HG03064 (cell line): ENCODE measurements around the gene TUBGCP6.

Source experiments
- ATAC-seq: cut with Tn5 transposase; IDR thresholded peaks from one replicate; pipeline ENCODE4 v1.9.1; 2021; ENCODE audit warnings: low read depth; ENCODE audit not compliant: unreplicated experiment

Gene TUBGCP6

DNA sequence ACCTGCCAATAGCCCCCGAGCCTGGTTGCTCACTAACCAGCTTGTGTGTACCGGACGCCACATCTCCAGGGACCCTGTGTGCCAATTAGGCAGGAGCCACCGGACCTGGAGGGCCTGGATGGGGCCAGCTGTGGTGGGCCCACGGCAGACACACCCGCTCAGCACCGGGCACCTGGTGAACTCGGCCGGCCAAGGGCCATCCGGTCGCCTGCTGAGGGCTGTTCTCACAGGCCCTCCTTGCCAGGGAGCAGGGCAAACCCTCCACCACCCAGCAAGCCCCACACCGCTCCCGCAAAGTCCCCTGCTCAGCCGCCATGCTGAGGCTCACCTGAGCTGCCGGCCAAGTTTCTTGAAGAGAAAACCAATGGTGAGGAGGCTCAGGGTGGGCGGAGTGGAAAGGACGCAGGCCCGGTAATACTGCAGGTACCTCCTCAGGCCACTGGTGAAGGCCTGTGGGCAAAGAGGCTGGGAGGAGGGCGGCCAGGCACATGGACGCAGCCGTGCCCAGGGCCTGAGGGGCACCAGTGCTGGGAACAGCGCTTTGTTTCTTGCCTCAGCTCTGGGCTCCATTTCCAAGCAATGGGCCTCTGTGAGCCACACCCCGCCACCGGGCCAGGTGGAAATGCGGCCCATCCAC lies 17.1 kb downstream of the TUBGCP6 start:
- ATAC-seq: no peak

GRCh38 chr22:50226875-50227165 lies 18.0 kb downstream of the TUBGCP6 start:
- no peak for ATAC-seq

GRCh38 chr22:50226063-50226874 lies 18.6 kb downstream of the TUBGCP6 start:
- ATAC-seq: no peak

- ATAC-seq: no peak
Measured at GRCh38 chr22:50225200-50225969, 19.4 kb downstream of the TUBGCP6 start.

DNA sequence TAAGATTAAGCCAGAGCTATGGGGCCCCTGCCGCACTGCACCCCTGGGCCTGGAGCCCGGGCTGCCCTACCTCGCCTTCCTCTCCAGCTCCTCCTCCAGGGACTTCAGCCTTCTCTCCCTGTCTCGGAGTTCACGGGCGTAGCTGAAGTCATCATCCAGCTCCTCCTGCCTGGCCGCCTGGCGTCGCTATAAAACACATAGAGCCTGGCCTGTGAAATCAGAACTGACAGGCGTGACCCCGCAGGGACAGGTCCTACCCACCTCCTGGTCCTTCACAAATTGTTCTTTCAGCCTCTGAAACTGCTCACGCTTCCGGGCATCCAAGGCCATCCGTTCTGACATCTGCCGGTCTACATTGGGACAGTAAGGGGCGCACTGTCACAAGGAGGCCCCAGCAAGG lies 20.8 kb downstream of the TUBGCP6 start:
- ATAC-seq: no peak

DNA sequence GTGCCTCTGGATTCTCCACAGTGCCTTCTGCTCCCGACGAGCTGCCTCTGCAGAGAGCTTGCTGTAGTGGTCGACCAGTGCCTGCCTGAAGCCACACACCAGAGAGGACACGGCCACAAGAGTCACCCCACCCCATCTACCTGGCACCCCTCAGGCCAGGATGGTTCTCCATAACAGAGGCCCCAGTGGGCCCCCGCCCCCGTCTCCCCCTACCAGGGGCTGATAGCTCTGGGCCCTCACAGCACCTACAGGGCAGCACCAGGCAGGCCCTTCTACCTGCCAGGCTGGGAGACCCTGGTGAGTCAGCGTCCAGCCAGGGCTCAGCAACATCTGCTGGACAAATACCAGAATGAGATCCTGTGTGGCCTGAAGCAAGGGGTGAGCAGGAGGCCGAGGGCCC lies 22.3 kb downstream of the TUBGCP6 start:
- ATAC-seq: no peak

- ATAC-seq: no peak
Measured at GRCh38 chr22:50221410-50222300, 23.2 kb downstream of the TUBGCP6 start.

DNA sequence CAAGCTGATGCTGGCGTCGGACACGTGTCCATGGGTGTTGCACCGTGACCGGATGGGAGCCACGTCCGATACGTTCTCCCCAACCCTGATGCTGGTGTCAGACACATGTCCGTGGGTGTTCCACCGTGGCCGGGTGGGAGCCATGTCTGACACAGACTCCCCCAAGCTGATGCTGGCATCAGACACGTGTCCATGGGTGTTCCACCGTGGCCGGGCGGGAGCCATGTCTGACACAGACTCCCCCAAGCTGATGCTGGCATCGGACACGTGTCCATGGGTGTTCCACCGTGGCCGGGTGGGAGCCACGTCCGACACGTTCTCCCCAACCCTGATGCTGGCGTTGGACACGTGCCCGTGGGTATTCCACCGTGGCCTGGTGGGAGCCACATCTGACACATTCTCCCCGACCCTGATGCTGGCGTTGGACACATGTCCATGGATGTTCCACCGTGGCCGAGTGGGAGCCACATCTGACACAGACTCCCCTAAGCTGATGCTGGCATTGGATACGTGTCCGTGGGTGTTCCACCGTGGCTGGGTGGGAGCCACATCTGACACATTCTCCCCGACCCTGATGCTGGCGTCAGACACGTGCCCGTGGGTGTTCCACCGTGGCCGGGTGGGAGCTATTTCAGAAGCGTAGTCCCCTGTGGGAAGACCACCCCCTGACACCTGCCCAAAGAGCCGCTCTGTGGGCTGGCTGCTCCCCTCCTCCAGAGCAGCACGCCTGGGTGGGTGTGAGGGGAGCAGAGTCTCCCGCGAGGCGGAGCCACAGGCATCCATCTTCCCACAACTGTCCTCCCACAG lies 24.0 kb downstream of the TUBGCP6 start:
- ATAC-seq: no peak

GRCh38 chr22:50219800-50220602 lies 24.8 kb downstream of the TUBGCP6 start:
- no peak for ATAC-seq

- no peak for ATAC-seq
Measured at GRCh38 chr22:50218996-50219727, 25.7 kb downstream of the TUBGCP6 start.

GRCh38 chr22:50218153-50218995 lies 26.4 kb downstream of the TUBGCP6 start:
- no peak for ATAC-seq

DNA sequence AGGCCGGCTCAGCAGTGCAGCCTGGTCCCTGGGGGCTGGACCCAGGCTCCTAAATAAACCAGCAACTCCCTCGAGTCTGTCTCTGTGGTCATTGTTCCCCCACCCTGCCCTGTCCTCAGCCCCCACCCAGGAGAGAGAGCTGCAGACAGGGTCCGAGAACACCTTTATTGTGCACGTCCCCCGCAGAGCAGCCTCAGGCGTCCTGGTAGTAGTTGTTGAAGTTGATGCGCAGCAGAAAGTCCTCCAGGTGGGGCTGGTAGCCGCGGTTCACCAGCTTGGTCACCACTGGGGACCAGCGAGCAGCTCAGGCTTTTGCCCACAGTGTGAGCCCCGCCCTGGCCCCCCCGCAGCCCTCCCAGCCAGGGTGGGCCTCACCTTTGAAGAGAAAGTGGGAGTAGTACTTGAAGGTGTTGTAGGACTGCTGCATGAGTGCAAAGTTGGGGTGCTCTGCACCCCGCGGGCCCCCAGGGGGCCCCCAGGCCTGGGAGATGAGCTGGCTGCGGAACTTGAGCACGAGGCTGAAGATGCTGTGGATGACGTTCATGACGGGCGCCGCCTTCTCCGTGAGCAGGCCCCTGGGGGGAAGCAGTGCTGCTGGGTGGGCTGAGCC lies 27.2 kb downstream of the TUBGCP6 start:
- ATAC-seq: no peak

GRCh38 chr22:50216684-50217520 lies 27.9 kb downstream of the TUBGCP6 start:
- no peak for ATAC-seq

DNA sequence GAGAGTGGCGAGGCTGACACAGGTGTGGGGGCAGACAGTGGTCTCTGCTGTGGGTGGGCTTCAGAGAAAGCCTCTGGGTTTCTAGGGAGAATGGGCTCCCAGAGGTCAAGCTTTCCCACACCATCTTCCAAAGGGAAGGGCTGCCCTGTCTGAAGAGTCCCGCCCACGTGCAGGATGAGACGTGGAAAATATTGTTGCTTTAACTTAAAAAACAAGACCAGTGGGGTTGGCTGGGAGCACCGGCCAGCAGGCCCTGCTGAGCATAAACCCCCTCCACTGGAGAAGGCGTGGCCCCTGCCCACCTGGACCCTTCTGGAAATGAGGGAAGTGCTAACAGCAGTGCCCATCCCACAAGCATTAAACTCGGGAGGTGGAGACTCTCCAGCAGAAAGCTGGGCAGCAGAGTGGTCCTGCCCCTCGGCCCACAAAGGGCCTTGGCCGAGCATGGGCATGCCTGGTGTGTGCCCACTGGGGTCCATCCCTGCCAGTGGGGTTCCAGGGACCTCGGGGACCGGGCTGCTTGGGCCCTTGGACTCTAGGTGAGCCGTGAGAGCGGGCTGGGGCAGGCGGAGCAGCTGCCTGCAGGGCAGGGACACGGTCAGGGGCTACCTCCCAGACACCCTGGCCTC lies 28.7 kb downstream of the TUBGCP6 start:
- no peak for ATAC-seq

DNA sequence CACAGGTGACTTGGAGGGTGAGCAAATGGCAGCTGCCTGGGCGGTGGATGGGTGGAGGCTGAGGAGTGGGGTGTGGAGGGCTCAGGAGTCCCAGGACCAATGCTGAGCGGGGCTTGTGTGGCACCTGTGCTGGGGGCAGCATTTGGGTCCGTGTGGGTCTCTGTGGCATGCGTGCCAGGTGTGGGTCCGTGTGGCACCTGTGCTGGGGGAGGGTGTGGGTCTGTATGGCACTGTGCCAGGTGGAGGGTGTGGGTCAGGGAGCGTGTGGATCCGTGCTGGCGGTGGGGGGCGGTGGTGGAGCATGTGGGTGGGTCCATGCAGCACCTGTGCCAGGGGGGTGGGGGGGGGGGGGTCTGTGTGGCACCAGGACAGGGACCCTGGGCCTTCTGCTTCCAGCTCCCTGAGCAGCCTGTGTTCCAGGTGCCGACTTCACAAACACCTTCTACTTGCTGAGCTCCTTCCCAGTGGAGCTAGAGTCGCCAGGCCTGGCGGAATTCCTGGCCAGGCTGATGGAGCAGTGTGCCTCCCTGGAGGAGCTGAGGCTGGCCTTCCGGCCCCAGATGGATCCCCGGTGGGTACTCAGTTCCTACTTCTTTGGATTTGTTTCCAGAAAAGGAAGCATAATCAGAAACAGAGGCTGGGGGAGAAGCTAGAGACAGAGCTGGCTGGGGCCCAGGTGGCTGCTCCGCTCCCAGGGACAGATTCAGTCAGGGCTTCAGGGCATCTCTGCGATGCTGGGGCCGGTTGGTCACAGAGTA lies 29.3 kb downstream of the TUBGCP6 start:
- ATAC-seq: no peak
